Neutrophil (primary cell): ENCODE data around the gene MTRFR.
"Not testable (repeated sequence)": the region's sequence is repeated elsewhere in the genome, so short reads cannot be mapped to it uniquely, and the experiment has no call there.

Source experiments
- H3K27ac ChIP-seq: fragments of 200-600 bp; sonication (generic); 2 replicates; pipeline ENCODE4 v1.5.1; 2016; ENCODE audit warnings: mild to moderate bottlenecking, moderate library complexity
- H3K27me3 ChIP-seq: fragments of 200-600 bp; sonication (generic); 2 replicates; pipeline ENCODE4 v1.6.0; 2016; ENCODE audit warnings: mild to moderate bottlenecking
- H3K36me3 ChIP-seq: fragments of 200-600 bp; sonication (generic); 2 replicates; pipeline ENCODE4 v1.5.1; 2017
- H3K4me1 ChIP-seq, 2 experiments: fragments of 200-600 bp in 1 of 2; sonication (generic) in 1 of 2; 1 replicate in 1 of 2; 2 replicates in 1 of 2; pipeline versions ENCODE4 v1.5.1 to v1.6.1; 2013 to 2016; ENCODE audit warnings: low read depth in 1 of 2, low read length in 1 of 2, mild to moderate bottlenecking in 1 of 2, moderate library complexity in 1 of 2; ENCODE audit not compliant: control insufficient read depth in 1 of 2, insufficient read depth in 1 of 2
- H3K4me3 ChIP-seq, 2 experiments: fragments of 200-600 bp in 1 of 2; sonication (generic) in 1 of 2; 1 replicate in 1 of 2; 2 replicates in 1 of 2; pipeline ENCODE4 v1.5.1; 2013 to 2016; ENCODE audit warnings: low read depth in 1 of 2, low read length in 1 of 2, mild to moderate bottlenecking in 1 of 2, moderate library complexity in 1 of 2
- H3K9me3 ChIP-seq: fragments of 200-600 bp; sonication (generic); 2 replicates; pipeline ENCODE4 v1.5.1; 2016
- CTCF ChIP-seq: fragments of 200-600 bp; sonication (generic); IDR thresholded peaks from 2 replicates; pipeline ENCODE4 v1.5.1; 2016; ENCODE audit warnings: antibody characterized with exemption

Gene MTRFR

DNA sequence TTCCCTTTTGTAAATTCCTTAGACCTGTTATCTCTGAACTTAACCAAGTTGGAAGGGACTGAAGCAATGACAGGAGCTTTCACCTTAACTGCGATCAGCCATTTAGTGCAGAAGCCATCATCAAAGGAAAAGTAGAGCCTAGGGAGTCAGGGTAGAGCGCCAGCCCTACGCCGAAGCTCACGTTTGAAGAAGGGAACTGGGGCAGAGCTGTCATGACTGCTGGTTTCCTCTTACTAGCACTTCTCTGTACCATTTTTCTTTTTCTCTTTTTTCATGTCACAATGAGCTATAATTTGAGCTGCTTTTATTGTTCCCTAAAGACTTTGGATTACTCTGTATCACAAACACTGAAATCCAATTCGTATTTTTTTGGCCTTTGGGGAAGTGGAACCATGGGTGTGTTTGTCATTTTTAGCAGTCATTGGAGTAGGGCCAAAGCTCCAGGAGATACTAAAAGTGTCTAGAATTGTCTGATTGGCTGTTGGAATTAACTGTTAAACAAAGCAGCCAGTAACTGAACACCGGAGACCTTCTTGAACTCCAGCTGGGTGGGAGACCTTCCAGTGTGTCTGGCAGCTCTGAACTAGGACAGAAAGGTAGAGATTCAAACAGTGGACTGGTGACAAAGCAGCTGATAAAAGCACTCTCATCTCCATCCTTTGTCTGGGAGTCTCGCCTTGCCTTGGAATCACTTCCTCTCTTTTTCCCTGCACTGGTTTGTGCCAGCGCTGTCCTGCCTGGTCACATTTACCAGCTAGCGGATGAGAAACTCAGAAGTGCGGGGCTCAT lies 9.1 kb downstream of the MTRFR start:
- no peak for TF ChIP-seq CTCF
- no peaks in the 10 kb centered on the region for H3K9me3 ChIP-seq
- no peaks in the 10 kb centered on the region for H3K4me1 ChIP-seq
- H3K4me3 ChIP-seq: no peak overlapping the region
- H3K27ac ChIP-seq: no peak overlapping the region
- H3K27me3 ChIP-seq: no peaks in the 10 kb centered on the region
- H3K36me3 ChIP-seq: no peaks in the 10 kb centered on the region

GRCh38 chr12:123243671-123244262 lies 10.5 kb downstream of the MTRFR start:
- H3K9me3 ChIP-seq: no peaks in the 10 kb centered on the region
- no peak overlapping the region for H3K27ac ChIP-seq
- TF ChIP-seq CTCF: no peak
- no peaks in the 10 kb centered on the region for H3K4me1 ChIP-seq
- H3K27me3 ChIP-seq: no peaks in the 10 kb centered on the region
- H3K36me3 ChIP-seq: peaks cover 3% of the 10 kb centered on the region
- H3K4me3 ChIP-seq: no peak overlapping the region

GRCh38 chr12:123245678-123246077 lies 12.4 kb downstream of the MTRFR start:
- Histone ChIP-seq H3K4me1 (peaks cover 0 to 2% of the 10 kb centered on the region in 2 experiments), H3K36me3 (peaks cover 10% of the 10 kb centered on the region), H3K9me3 (no peaks in the 10 kb centered on the region), H3K4me3 (no peak overlapping the region), H3K27ac (no peak overlapping the region), H3K27me3 (no peaks in the 10 kb centered on the region)
- no peak for TF ChIP-seq CTCF

DNA sequence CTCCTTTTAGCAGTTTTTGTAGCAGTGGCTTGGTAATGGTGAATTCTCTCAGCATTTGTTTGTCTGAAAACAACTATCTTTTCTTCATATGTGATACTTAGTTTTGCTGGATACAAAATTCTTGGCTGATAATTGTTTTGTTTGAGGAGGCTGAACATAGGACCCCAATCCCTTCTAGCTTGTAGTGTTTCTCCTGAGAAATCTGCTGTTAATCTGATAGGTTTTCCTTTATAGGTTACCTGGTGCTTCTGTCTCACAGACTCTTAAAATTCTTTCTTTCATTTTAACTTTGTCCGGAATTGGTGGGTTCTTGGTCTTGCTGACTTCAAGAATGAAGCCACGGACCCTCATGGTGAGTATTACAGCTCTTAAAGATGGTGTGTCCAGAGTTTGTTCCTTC lies 14.9 kb downstream of the MTRFR start:
- peaks cover 10% of the 10 kb centered on the region for H3K36me3 ChIP-seq
- not testable (repeated sequence) for H3K4me3 ChIP-seq, H3K9me3 ChIP-seq, H3K27ac ChIP-seq, H3K4me1 ChIP-seq, H3K27me3 ChIP-seq

DNA sequence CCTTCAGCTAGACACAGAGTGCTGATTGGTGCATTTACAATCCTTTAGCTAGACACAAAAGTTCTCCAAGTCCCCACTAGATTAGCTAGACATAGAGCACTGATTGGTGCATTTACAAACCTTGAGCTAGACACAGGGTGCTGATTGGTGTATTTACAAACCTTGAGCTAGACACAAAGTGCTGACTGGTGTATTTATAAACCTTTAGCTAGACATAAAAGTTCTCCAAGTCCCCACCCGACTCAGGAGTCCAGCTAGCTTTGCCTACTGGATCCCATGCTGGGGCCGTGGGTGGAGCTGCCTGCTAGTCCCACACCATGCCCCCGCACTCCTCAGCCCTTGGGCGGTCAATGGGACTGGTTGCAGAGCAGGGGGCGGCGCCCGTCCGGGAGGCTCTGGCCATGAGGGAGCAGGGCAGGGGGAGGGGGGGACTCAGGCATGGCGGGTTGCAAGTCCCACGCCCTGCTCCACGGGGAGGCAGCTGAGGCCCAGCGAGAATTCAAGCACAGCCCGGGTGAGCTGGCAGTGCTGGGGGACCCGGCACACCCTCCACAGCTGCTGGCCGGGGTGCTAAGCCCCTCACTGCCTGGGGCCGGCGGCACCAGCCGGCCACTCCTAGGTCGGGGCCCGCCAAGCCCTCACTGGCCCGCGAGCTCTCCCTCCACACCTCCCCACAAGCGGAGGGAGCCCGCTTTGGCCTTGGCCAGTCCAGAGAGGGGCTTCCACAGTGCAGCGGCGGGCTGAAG lies 15.9 kb downstream of the MTRFR start:
- H3K4me1 ChIP-seq, H3K27ac ChIP-seq, H3K27me3 ChIP-seq, H3K4me3 ChIP-seq, H3K9me3 ChIP-seq: not testable (repeated sequence)
- H3K36me3 ChIP-seq: peaks cover 19% of the 10 kb centered on the region

- Histone ChIP-seq H3K4me1 (peaks cover 0 to 6% of the 10 kb centered on the region in 2 experiments), H3K4me3 (no peak overlapping the region), H3K9me3 (no peaks in the 10 kb centered on the region), H3K27ac (peak overlapping the region; percentile 13), H3K27me3 (no peaks in the 10 kb centered on the region), H3K36me3 (peaks cover 34% of the 10 kb centered on the region)
- TF ChIP-seq CTCF: no peak
These were observed 17.5 kb downstream of the MTRFR start for GRCh38 chr12:123250471-123251383.
